Prostate gland (tissue), 2 donors: Measurements from ENCODE around the gene HMGB2.

Experiments
- CTCF ChIP-seq, 4 experiments: fragments of 200-600 bp in 2 of 4; fragments of 450-650 bp in 2 of 4; sonication (generic) in 2 of 4; IDR thresholded peaks; 1 replicate in 3 of 4; 2 replicates in 1 of 4; pipeline ENCODE4 v1.5.1; 2016 to 2019; ENCODE audit warnings: antibody characterized with exemption in 4 of 4, mild to moderate bottlenecking in 2 of 4, moderate library complexity in 2 of 4
- POLR2A ChIP-seq: fragments of 450-650 bp; IDR thresholded peaks from one replicate; pipeline ENCODE4 v1.6.1; 2016; ENCODE audit warnings: antibody characterized with exemption, mild to moderate bottlenecking
- POLR2AphosphoS5 ChIP-seq: sonication (generic); formaldehyde crosslinking; IDR thresholded peaks from one replicate; pipeline ENCODE4 v1.6.1; 2017; ENCODE audit warnings: antibody characterized with exemption

- no peak for TF ChIP-seq CTCF (IDR thresholded peaks at IDR 0.05)
- no peak for TF ChIP-seq POLR2A
- no peak for TF ChIP-seq POLR2AphosphoS5
These were observed 28.5 kb upstream of the HMGB2 start for GRCh38 chr4:173362666-173363065.
